ACHN (cell line): ENCODE data around the gene DLL1.

Experiments
- DNase-seq: peaks from one replicate; pipeline ENCODE4 v3.0.0-alpha.2; 2015
- in situ Hi-C: cut with HindIII; loops from 2 replicates; pipeline ENCODE4 v1.10.0; 2017; ENCODE audit warnings: low sequenced_read_pairs, low pct_ligation_motif_present, low pct_unique_long_range_greater_than_20kb

The DLL1 gene

DNA sequence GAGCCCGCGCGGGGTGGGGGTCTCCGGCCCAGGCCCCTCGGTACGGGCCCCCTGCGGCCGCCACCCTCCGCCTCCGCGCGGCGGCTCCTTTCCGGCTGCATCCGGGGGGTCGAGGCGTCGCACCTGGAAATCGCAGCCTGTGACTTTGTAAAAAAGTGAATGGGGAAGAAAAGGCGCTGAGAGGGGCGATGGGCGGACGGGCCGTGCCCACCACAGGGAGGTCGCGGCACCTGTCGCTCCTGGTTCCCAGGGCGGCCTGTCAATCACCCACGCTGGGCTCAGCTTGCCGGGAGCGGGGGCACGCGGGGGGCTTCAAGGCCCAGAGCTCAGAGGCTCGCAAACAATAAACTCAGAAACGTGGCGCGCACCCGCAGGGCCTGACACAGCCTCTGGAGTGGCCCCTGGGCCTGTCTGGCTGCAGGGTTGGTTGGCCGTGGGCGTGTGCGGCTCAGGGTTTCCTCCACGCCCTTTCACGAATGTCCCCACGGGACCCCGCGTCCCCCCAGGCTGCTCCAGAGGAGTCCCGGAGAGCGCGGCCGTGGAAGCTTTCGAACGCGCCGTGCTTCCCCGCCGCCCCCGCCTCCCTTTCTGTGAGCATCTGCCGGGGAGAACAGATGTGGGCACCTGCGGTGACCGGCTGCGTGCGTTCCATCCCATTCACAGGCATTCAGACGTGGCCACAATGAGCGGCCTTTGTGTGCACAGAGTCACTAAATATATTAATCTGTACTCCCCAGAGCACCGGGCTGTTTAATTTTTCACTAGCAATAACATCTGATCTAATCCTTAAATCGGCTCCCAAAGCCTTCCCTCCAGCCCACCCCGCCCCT lies 6.1 kb upstream of the DLL1 start:
- in situ Hi-C loops: no loop called here
- no peak for DNase-seq

DNA sequence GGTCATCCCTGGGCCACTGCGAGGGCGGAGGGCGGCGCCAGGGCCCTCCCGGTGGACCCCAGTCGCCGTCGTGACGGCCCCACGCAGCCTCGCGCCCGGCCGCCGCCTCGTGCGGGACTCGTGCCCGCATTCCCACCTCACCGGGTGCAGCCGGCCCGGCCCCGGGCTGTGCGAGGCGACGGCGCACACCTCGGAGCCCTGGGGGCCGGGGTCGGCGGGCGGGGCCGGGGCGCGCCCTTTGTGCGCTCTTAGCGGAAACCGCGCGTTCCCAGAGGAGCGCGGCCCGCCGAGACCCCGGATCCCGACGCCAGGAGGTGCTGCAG lies 5.5 kb upstream of the DLL1 start:
- no peak for DNase-seq
- in situ Hi-C loops: no loop called here

DNA sequence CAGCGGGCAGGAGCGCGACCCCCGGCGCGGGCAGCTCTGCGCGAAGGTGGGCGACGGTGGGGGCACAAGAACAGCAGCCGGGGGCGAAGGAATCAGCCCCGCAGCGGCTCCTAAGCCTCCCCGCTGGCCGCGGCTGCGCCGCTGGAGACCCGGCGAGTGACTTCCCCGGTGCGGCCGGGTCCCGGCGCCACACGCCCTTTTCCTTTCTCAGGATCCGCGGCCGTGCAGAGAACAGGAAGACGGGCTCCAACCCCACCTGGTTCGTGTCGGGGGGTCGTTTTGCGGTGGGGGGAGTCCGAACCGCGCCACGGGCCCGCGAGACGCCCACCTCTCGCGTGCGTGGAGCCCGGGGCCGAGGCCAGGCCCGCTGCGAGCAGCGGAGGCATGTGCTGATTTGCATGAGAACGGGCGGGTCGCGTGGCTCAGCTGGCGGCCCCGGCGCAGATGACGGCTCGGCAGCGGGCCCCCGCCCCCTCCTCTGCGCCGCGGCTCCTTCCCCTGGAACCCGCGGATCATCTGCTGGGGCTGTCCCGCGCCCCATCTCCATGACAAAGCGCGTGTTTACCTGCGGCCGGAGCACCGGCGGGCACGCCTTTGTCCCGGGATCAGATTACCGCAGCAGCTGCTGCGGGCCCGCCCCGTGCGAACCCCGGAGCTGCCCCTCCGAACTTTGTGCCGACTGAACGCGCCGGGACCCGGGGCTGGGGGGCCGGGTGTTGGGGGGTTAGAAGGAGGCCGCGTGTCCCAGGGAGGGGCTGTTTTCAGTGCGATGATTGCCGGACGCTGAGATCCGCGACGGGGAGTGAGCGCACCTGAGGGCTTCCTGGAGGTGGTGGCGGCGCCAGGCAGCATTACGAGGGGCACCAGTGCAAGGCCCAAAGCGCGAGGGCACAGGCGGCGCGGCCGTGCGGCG lies 4.9 kb upstream of the DLL1 start:
- DNase-seq: no peak

DNA sequence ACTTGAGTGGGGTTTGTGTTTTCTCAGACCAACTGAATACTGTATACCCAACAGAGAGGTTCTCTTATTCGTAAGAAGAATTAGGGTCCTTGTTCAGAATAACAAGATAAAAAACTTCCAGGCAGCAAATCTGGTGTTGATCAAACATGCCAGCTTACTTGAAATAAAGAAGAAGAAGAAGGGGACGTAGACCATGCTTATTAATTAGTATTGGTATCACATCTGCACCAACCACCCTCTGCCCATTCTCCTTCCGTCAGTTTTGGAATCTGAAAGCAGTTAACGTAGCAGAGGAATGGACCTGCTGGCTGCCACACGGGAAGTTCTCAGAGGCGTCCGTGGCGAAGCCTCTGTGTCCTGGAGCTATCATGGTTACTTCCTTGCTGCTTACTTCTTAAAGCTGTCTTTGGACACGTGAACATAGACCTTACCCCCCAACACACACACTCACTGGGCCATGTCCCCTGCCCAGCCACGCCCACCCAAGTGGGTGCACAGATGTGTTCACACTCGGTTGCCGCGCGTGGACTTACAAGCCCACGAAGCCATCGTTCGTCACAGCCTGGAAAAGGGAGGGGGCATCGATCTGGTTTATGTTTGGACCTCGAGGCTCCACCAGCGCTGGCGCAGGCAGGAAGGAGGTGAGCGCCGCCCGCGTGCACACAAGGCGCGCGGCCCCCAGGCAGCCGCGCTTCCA lies 4.1 kb upstream of the DLL1 start:
- DNase-seq: no peak
- in situ Hi-C loops: no loop called here

More for the DNA sequence above, 4.9 kb upstream of the DLL1 start:
- in situ Hi-C loops: no loop called here

DNA sequence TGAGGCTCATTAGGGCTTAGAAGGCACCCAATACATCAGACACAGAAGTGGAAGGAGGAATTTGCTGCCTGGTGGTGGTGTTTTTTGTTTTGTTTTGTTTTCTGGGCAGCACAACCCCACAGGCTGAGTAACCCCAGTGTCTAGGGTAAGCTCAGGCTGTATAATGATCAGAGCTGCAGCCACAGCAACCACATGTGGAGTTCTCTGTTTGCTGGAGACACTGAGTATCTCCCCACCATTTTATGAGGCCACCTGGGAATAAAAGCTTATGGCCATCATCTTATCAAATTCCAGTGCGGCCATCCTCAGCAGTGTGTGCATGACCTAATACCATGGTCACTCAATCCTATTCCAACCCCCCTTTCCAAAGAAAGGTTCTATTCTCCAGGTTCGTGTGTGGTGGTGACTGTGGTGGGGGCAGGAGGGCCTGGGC lies 3.4 kb upstream of the DLL1 start:
- DNase-seq: no peak
- in situ Hi-C loops: no loop called here

DNA sequence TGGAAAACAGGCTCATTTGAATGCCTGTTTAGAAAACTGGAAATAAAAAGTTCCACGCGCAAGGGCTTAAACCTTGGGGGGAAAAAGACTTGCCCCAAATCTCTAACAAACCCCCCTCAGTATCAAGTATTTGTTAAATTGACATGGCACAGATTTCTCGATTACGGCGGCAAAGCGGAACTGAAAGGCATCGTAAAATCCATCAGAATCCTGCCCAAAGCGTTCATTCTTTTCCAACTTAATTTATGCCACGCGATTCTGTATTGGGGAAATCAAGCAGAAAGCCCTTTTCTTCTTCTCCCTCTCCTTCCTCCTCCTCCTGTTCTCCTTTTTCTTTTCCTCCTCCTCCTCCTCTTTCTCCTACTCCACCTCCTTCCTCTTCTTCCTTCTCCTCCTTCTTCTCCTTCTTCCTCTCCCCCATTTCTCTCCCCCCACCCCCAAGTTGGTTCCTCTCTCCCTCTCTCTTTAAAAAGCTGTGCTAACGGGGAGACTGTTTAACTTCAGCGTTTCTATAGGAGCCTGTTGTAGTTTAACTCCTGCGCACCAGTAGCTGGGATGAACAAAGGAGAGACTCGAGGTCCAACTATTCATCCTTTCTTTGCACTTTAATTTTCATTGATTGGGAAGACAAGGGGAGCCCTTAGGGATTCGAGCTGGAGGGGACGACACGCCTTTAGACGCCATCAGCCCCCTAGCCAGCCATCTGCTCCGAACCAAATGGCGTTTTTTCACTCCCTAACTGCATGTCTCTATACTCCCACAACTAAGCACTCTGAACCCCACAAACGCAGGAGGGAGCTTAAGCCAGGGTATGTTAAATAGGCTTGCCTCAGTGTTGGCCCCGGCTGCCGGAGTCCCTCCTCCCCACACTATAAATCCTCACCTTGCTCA lies 2.7 kb upstream of the DLL1 start:
- no peak for DNase-seq
- in situ Hi-C loops: no loop called here

DNA sequence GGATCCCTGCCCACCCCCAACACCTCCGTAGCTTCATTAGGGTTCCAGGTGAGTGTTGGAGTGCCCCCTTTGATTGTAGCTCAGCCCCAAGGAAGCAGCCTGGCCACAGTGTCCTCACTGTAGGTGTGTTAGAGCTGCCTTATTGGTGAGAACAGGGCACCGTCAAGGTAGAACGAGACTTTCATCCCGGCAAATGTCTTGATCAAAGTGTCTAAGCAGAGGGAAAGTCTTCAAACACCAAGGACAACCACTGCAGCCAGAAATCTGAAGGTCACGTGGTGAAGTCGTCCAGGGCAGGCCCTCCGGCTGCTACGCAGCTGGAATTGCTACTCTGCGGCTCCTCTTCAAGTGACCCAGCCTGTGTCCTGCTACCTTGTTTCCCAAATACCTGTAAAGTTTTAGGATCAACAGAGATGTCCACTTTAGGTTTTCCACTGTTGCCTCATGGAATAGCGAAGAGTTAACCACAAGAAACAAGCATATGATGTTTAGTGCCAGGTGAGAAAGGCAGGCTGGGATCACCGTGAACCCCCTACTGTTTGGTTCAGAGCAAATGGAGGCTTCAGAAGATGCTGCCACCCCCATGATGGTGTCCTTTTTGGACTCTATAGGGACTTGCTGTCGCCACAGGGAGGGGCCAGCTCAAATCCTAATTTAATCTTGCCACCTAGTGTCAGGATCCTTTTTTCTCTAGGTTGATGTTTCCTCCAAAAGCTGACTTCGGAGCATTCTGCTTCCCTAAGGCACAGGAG lies 1.7 kb upstream of the DLL1 start:
- in situ Hi-C loops: no loop called here
- DNase-seq: no peak

DNA sequence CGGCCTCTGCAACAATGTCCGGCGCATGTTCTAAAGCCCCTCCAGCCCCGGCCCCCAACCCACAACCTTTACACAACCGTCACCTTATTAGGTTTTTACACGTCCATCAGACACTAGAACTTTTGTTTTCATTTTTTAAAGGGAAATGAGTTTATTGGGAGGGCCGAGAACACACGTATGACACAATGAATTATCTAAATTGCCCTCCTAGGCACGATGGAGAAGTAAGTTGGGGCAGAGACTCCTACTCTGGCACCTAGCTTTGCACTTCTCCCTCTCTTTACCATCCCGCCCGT lies 1.2 kb upstream of the DLL1 start:
- in situ Hi-C loops: no loop called here
- no peak for DNase-seq

DNA sequence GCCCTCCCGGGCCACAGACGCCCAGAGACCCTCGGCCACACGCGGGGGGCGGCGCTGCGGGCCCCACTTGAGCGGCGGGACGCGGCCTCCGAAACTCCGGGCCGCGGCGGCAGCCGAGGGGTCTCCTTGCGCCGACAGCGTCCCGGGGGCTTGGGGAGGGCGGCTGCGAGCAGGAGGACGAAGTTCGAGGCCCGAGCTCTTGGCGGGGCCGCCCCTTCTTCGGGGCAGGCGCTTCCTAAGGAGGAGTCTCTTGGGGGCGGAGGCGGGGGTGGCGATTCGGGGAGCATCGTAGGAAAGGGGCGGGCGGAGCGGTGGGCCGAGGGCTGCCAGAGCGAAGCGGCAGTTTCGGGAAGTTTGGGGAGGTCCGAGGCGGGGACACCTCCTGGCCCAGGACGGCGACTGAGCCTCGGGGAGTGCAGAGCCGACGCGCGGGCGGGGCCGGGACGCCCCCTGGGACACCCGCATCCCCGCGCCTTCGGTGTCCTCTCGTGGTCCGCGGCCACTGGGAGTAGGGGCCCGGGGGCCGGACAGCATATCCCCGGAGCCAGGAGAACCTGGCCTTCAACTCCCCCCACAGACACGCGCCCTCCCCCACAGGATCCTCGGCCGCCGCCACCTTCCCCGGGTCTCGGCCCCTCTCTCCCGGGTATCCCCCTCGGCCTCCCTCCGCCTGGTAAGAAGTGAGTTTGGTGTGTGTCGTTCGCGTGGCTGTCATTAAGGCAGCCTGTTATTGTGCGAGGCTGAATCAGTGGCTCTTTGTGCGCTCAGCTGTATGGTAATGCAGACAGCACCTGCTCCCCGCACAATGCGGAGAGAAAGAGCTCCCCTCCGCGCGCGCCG lies 613 bp upstream of the DLL1 start:
- in situ Hi-C loops: no loop called here
- peak; percentile 32 for DNase-seq

DNA sequence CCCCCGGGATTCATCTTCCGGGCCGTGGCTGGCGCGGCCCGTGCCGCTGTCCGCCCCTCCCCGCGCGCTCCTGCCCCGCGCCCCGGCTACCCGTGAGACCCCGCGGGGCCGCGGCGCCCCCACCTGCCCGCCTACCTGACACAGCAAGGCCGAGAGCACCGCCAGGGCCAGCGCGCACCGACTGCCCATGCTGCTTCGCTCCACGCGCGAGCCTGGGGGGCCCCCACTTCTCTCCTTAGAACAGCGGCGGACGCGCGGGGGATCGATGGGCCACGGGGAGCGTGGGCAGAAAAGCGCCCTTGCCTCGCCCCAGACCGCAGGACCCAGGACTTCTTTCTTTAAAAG lies 955 bp downstream of the DLL1 start:
- in situ Hi-C loops: no loop called here
- no peak for DNase-seq

DNA sequence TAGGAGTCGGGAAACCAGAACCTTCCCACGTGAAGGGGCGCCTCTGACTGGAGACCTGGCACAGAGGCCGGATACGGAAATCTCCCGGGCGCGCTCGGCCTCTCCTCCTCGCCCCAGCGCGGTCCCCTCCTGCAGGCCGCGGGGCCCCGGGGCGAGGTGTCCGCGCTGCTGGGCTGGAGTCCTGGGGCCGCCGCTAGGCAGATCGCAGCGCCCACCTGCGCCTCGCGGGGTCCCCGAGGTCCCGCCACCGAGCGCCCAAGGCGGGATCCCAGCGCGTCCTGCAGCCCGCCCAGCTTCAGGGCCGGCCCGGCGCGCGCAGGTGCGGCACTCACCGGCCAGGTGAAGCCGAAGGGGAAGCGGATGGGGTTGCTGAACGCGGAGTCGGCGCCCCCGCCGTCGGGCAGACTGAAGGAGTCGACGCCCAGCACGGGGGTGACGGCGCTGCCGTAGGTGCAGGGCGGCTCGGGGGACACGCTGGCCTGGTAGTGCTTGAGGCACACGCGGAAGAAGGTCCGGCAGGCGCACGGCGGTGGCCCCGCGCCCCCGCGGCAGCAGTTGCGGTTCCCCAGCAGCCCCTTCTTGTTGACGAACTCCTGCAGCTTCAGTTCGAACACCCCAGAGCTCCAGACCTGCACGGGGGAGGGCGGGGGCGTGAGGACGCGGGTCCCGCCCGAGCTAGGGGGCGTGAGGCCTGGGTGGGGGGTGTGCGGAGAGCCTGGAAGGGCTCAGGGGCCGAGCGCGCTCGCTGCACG lies 1.5 kb downstream of the DLL1 start:
- in situ Hi-C loops: no loop called here
- DNase-seq: no peak

DNA sequence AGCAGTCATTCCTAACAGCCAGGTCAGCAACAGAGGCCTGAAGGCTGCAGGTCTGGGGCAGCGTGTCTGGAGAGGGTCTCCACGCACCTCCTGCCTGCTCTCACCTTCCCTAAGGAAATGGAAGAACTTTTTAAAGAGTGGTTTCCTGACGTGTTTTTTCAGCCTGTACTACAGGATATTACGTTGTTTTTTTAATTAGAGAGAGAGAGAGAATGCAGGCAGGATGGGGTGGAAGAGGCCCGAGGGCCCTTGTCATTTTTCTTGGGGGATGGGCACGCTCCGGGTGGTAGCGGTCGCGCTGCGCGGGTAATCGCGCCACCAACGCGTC lies 2.1 kb downstream of the DLL1 start:
- in situ Hi-C loops: no loop called here
- DNase-seq: no peak

DNA sequence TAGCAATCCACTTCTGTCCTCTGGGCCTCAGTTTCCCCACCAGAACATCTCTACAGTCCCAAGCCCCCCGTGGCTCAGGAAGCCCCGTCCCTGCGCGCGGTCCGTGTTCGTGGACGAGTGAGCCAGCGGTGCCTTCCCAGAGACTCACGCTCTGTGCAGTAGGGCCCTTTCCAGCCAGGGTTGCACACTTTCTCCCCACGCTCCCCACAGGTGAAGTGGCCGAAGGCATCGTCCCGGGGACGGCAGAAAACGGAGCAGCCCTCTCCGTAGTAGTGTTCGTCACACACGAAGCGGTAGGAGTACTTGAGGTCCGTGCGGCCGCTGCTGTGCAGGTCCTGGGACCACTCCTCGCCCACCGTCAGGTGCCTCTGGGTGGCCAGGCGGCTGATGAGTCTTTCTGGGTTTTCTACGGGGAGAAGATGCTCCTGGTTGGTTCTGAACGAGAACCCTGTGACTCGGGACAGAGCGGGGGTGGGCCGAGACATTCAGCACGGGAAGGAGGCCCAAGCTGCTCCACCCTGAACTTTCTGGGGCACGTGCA lies 2.7 kb downstream of the DLL1 start:
- DNase-seq: no peak
- in situ Hi-C loops: no loop called here

DNA sequence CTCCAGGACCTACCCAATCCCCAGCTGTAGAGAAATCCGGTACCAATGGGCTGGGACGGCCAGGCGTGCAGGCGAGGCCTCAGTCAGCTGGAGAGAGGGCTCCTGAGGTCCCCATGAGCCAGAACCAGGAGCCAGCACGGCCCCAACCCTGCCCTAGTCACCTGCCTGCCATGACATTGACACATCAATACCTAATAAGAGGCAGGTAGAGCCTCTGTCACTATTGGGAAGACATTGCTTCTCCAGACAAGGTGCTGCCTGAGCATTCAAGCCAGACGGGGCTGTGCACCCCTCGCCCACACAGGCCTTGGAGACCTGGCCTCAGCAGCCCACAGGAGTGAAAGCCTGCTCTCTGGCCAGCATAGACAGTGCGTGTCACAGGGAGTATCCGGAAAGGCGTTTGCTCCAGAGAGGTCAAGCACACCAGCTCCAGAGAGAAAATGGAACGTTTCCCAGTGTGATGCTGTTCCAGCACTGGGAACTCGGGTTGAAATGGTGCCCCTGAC lies 3.5 kb downstream of the DLL1 start:
- in situ Hi-C loops: no loop called here
- DNase-seq: no peak

DNA sequence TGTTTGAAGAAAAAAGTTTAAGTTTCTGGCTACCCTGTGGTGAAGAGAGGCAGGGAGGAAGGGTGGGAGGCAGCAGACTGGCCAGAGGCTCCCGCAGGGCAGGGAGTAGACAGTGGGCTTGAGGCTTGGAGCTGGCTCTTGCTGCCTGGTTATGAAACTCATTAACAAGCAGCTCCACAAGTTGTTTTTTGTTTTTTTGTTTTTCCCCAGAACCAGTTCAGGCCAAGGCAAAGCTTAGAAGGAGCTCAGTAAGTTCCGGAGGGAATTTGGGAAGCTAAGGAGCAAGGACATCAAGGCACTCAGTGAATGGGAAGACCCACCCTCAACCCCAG lies 4.0 kb downstream of the DLL1 start:
- no peak for DNase-seq
- in situ Hi-C loops: no loop called here

DNA sequence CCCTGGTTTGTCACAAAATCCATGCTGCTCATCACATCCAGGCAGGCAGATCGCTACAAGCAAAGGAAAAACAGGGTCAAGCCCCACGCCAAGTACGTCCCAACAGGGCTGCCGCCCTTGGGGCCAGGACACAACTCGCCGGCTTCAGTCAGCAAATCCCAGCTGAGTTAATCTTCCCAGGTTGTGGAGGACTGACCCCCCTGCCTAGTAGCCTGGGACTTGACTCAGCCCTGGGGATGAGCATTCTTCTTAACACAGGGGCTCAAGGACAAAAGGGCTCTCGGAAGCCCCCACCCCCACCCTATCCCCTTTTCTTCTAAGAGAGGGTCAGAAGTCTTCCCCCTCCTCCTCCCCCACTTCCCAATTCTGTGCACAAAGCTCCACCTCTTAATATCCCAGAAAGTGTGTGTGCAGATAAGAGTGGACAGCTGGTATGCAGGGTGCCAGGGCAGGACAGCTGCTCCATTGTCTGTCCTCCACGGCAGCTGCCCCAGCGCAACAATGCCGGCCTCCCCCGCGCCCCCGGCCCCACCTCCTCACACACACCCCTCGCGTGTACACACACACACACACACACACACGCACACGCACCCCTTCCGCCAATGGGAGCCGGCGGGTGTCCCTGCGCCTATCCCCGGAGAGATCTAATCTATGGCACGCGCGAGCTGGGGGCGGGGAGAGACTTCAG lies 4.5 kb downstream of the DLL1 start:
- in situ Hi-C loops: no loop called here
- no peak for DNase-seq
